ENCODE data around the gene IL17F. TPM values are rescaled to one million over a fixed set of nuclear protein-coding genes. Genes with fewer than 3 reads are reported as not detected.

IL17F gene
- total RNA-seq, 1 experiment from 2014 or later, result not detected

DNA sequence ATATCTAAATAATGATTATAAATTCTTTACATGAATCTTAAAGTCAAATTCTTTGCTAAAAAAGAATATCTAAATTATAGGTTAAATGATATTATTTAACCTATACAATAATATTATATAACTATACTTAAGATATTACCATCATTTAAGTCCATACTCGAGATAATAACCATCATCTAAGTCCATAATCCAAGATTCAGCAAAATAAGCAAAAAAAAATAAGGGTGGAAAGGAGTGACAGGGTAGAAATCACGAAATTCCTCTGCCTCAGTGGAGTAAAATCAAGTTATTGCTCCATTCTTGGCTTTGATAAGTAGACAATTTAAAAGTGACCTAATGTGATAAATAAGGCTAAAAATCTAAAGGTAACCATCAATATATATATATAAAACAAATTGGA is 48.4 kb downstream of the IL17F start:
- Histone ChIP-seq H3K4me1 (replicated peaks; ENCODE audit: insufficient read depth) (no peaks in the 10 kb centered on the region), H3K9me2 (ENCODE audit: insufficient read depth) (no peaks in the 10 kb centered on the region), H3K4me3 (no peak overlapping the region), H3F3A (ENCODE audit: insufficient read depth, low read depth) (no peaks in the 10 kb centered on the region), H3K79me2 (ENCODE audit: low read depth) (no peaks in the 10 kb centered on the region), H3K27ac (no peak overlapping the region), H3K9me3 (ENCODE audit: insufficient read depth, low read depth) (no peaks in the 10 kb centered on the region), H2AFZ (no peak overlapping the region), H3K4me2 (no peak overlapping the region), H3K27me3 (ENCODE audit: insufficient read depth, low read depth) (peaks cover 3% of the 10 kb centered on the region; the same call in 1 of the 2 replicates), H3K36me3 (ENCODE audit: low read depth) (no peaks in the 10 kb centered on the region), H4K20me1 (ENCODE audit: insufficient read depth) (no peaks in the 10 kb centered on the region)
- ChIA-PET CTCF (interaction anchor here (0.6 kb wide), 1 partner anchor 212 kb away, joined by 14 read pairs; no protein-coding TSS in a partner anchor), POLR2A (ENCODE audit: unreplicated experiment) (no interaction called here)
- TF ChIP-seq, protein P1, sequence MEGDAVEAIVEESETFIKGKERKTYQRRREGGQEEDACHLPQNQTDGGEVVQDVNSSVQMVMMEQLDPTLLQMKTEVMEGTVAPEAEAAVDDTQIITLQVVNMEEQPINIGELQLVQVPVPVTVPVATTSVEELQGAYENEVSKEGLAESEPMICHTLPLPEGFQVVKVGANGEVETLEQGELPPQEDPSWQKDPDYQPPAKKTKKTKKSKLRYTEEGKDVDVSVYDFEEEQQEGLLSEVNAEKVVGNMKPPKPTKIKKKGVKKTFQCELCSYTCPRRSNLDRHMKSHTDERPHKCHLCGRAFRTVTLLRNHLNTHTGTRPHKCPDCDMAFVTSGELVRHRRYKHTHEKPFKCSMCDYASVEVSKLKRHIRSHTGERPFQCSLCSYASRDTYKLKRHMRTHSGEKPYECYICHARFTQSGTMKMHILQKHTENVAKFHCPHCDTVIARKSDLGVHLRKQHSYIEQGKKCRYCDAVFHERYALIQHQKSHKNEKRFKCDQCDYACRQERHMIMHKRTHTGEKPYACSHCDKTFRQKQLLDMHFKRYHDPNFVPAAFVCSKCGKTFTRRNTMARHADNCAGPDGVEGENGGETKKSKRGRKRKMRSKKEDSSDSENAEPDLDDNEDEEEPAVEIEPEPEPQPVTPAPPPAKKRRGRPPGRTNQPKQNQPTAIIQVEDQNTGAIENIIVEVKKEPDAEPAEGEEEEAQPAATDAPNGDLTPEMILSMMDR (conservative IDR thresholded peaks at IDR 0.05), result no peak
- TF ChIP-seq EZH2 (IDR thresholded peaks at IDR 0.05; ENCODE audit: low read depth), result no peak
- no peak for DNase-seq
- intact Hi-C loops (cut with micrococcal nuclease; ENCODE audit: unreplicated experiment), result no loop called here
- BruUV-seq (replicated peaks), result no TSS peak

DNA sequence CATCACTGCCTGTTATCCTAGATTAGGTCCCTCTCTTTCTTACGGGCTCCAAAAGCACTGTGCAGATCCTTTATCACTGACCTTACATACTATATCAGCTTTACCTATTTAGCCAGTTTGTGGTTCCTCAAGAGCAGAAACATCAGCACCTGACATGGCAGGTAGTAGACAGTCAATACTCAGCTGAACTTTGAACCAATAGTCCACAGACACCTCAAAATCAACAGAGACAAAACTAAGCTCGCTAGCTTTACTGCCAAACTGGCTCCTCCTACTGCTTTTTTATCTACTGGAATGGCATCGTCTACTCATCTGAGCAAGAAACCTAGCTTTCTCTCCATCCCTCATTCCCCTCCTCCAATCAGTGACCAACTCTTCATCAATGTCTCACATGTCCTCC is 52.5 kb downstream of the IL17F start:
- TF ChIP-seq EZH2 (IDR thresholded peaks at IDR 0.05; ENCODE audit: low read depth), result no peak
- TF ChIP-seq, protein P1 (conservative IDR thresholded peaks at IDR 0.05), result no peak
- intact Hi-C loops (cut with micrococcal nuclease; ENCODE audit: unreplicated experiment), result no loop called here

DNA sequence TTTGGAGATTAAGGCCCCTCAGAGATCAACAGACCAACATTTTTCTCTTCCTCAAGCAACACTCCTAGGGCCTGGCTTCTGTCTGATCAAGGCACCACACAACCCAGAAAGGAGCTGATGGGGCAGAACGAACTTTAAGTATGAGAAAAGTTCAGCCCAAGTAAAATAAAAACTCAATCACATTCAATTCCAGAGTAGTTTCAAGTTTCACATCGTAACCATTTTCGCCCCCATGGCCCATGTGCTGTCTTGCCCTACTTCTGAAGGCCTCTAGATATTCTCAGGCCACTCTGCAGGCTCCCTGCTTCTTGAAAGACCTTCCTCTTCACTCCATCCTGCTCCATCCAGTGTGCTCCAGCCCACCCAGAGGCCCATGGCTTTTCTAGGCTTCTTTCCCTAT is 53.9 kb downstream of the IL17F start:
- no peaks in the 10 kb centered on the region for H4K20me1 ChIP-seq (ENCODE audit: insufficient read depth)
- ChIA-PET CTCF (no interaction called here), POLR2A (ENCODE audit: unreplicated experiment) (no interaction called here)
- H3K27ac ChIP-seq, result no peak overlapping the region
- no peaks in the 10 kb centered on the region for H3K9me2 ChIP-seq (ENCODE audit: insufficient read depth)
- no peaks in the 10 kb centered on the region for H3K4me1 ChIP-seq (replicated peaks; ENCODE audit: insufficient read depth)
- intact Hi-C loops (cut with micrococcal nuclease; ENCODE audit: unreplicated experiment), result no loop called here
- DNase-seq, result no peak
- no peak overlapping the region for H3K4me2 ChIP-seq
- no peaks in the 10 kb centered on the region for H3K36me3 ChIP-seq (ENCODE audit: low read depth)
- TF ChIP-seq, protein P1 (conservative IDR thresholded peaks at IDR 0.05), result no peak
- TF ChIP-seq EZH2 (IDR thresholded peaks at IDR 0.05; ENCODE audit: low read depth), result no peak
- no peak overlapping the region for H3K4me3 ChIP-seq
- no TSS peak for BruUV-seq (replicated peaks)
- no peaks in the 10 kb centered on the region for H3K9me3 ChIP-seq (ENCODE audit: insufficient read depth, low read depth)
- no peaks in the 10 kb centered on the region for H3F3A ChIP-seq (ENCODE audit: insufficient read depth, low read depth)
- no peak overlapping the region for H2AFZ ChIP-seq
- H3K27me3 ChIP-seq (ENCODE audit: insufficient read depth, low read depth), result peaks cover 43% of the 10 kb centered on the region
- no peaks in the 10 kb centered on the region for H3K79me2 ChIP-seq (ENCODE audit: low read depth)

More for the DNA sequence above, 52.5 kb downstream of the IL17F start:
- no peak for DNase-seq
- no TSS peak for BruUV-seq (replicated peaks)
- Histone ChIP-seq H3K79me2 (ENCODE audit: low read depth) (no peaks in the 10 kb centered on the region), H3K9me2 (ENCODE audit: insufficient read depth) (no peaks in the 10 kb centered on the region), H3K4me3 (no peak overlapping the region), H3K4me1 (replicated peaks; ENCODE audit: insufficient read depth) (no peaks in the 10 kb centered on the region), H3K9me3 (ENCODE audit: insufficient read depth, low read depth) (no peaks in the 10 kb centered on the region), H3K4me2 (no peak overlapping the region), H3K27me3 (ENCODE audit: insufficient read depth, low read depth) (peaks cover 31% of the 10 kb centered on the region), H3F3A (ENCODE audit: insufficient read depth, low read depth) (no peaks in the 10 kb centered on the region), H3K27ac (no peak overlapping the region), H2AFZ (no peak overlapping the region), H3K36me3 (ENCODE audit: low read depth) (no peaks in the 10 kb centered on the region), H4K20me1 (ENCODE audit: insufficient read depth) (no peaks in the 10 kb centered on the region)
- CTCF ChIA-PET, result no interaction called here
- POLR2A ChIA-PET (ENCODE audit: unreplicated experiment), result no interaction called here

All from PC-9 (cell line).